HG03457 (cell line): ENCODE data around the gene NGF.

Source experiments
- ATAC-seq: cut with Tn5 transposase; IDR thresholded peaks from one replicate; pipeline ENCODE4 v1.9.1; 2021; ENCODE audit warnings: moderate number of reproducible peaks; ENCODE audit not compliant: unreplicated experiment

The NGF gene

DNA sequence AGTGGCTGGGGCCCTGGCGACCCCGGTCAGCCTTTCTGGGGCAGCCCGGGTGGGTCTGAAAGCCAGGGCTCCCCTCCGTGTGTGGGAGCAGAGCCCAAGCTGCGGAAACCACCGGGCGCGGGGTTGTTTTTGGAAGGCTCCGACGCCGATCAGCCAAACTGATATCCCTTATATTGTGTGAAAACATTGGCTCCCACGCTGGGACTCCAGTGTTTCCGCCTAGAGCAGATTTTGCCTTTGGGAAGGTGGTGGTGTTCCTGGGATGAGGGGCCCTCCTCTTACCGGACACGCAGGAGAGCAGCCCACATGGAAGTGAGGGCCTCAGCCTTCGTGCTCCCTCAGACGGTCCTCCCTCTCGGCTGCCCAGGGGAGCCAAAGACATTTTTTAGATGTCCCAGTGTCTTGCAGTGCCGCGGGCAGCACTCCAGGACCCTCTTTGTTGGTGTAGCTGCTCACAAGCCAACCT, 54.3 kb downstream of the NGF start:
- no peak for ATAC-seq

DNA sequence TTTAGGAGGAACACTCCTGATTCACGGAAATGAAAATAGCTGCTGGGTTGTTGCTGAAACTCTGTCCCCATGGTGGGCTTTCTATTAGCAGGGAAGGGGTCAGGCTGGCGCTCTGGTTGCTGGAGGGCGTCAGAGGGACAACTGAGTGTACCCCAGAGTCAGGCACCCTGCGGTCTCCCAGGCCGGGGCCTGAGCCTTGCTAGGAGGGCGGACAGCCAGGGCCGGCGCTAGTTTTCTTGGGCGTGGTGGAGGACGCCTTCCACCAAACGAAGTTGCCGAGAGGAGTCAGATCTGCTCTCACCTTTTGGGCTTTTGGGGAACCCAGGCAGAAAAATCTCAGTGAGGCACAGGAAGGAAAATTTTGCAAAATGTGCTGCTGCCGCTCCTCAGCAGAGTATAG, 54.8 kb downstream of the NGF start:
- no peak for ATAC-seq

DNA sequence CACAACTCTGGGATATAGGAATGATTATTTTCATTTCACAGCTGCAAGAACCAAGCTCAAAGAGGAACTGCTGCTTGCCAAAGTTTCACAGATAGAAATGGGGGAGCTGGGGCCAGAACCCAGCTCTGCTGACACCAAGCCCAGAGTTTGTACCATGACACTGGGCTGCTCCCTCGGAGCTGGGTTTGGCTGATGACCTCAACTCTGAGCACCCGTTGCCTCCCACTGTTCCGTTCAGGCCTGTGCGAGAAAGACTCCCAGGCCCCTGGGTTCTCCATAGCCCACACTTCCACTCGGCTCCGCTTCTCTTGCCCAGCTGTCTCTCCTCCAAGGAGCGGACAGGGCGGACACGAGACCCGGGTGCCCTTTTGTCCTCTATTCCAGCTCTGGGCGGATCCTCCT, 55.2 kb downstream of the NGF start:
- ATAC-seq = no peak

DNA sequence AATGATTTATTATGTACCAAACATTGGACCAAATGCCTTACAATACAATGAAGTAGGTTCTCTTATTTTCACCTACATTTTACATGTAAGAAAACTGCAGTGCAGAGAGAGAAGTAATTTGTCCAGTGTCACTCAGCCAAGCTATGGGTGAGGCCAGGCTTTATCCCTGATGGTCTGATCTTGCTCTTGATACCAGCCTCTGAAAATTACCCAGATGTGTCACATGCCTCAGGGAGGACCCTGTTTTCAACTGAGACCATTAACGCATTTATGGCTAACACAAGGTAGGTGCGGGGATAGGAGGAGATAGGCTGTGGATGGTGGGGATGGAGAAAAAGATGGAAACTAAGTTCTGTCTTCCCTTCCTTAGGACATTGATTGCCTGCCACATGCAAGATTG, 56.9 kb downstream of the NGF start:
- ATAC-seq = no peak

DNA sequence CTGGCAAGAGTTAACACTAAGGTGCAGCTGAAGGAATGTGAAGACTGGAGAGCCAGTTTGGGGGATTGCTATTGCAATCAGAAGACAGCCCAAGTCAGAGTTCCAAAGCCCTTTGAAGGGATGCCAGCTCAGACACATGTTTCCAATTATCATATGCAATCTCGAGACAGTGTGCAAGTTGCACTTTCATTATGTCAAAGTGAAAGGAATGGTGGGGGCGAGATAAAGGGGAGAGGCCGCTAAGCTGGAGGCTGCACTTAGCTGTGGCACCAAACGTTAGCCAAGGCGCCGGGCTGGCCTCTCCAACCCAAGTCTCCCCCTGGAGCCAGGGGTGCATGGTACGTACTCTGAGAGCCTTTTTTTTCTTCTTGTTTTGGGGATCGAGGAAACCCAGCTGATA, 58.0 kb downstream of the NGF start:
- ATAC-seq = no peak

DNA sequence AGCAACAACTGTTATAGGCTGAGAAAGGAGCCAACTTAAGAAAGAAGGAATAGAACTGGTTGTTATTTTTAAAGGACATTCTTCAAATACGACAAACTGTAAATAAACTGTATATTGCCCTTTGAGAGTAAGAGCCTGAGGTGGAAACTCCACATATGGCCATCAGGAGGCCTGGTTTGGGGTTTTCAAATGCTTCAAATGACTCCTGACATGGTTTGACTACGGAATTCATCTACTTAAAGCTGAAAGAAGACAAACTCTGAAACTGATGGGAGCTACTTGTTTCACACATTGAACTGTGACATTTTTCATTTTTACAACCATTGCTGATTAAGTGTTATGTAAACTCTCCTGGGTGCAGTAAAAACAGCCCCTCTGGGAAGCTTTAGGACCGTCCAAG, 59.8 kb downstream of the NGF start:
- no peak for ATAC-seq

DNA sequence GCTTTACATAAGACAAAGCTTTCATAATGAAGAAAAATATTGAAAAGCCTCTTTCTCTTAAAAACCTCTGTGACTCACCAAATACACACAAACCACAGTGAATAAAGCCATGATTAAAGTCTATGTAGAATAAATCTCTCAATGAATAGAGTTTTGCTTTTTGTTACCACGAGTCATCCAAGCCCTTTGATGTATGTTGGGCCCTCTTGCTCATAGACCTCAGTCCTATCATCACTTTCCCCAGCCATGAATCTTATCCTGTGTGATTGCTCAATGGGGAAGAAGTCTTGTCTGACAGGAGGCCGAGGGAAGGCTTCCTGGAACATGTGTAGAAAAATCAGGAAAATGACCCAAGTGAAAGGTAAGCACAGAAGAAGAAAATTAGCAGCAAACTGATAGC, 60.8 kb downstream of the NGF start:
- no peak for ATAC-seq

DNA sequence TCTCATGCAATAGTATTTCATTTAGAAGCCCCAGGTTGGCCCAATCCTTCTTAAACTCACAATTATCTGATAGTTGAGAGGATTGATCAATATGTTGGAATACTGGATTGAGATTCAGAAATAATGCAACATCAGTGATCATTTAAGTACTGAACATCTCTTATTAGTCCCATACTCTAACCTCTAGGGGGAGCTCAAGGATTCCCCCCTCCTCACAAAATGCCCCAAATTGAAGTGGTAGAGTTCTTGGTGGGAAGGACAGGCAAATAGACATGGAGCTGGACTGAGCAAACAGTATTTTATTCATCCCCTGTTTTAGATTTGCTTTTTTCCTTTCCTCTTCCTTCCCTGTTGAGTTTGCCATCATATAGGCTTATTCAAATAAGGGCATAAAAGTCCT, 62.8 kb downstream of the NGF start:
- ATAC-seq = no peak

DNA sequence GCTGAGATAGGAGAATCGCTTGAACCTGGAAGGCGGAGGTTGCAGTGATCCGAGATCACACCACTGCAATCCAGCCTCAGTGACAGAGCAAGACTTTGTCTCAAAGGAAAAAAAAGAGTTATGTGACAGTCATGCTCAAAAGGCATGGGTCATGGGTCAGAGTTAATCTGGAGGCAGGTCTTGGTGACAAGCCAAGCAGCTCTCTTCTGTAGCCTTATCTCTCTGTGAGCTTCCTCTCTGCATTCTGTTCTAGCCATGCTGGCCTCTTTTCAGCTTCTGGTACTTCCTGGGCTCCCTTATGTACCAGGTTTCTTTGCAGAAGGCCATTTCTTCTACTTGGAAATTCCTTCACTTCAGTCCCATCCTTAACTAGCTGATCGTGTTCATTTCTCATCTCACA, 63.6 kb downstream of the NGF start:
- ATAC-seq = no peak

DNA sequence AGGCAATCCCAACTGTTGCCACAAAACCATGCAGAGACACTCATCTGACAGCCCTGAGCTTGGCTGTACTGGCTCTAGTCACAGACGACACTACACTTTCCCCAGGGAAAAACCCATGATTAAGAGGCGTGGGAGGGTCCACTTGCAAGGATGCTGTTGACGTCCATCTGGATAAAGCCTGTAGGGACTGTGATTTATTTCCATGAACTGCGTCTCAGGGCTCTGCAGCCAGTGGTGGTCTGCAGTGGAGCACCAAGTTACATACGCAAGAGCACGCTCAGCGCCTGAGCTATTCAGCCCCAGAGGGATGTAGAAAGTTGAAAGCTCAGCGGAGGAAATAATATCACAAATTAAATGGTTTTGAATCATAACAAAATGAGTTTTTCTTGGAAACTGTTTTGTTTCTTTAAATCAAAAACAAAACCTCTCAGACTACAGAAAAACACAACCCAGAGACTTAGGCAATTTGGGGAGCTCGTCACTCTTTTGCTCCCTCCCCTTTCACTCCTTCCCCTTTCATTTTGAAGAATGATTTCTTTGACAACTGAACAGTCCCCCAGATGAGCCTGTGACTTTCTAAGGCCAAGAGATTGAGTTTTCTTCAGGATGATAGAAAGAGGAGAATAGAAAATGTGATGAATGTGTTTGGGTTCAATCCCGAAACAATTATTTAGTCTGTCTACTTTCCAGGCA, 71.2 kb downstream of the NGF start:
- ATAC-seq = no peak

DNA sequence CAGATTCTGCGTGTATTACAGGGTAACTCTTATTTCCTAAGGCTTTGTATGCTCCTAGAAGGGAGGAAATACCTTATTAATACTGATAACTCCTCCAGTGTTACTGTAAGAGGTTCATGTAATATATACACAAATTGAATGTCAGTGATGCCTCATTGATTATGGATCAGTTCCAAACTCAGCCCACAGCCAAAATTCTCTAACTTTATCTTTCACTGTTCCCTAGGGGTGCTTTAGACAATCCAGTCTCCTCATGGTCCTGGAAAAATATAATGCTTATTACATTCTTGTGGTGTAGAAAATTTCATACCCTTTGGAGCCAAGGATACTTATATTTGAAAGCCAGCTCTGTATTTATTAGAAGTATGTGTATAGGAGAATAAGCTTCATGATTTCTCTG, 73.0 kb downstream of the NGF start:
- ATAC-seq = no peak

DNA sequence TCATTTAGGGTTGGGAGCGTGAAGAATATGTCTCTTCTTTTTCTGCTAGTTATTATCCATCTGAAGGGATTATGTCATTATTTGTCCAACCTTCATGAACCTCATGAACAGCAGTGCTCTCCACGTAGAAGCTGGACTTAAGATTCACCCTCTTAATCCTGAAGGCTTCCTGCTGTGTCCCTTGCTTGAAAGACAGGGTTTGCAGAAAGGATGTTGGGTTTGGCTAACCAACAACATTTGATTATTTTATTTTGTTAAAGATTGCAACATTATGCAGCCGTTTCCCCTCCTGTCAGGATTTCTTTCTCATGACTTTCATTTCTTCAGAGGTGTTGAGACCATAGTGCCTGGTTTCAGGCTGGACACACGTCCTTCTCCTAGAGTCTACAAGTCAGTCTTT, 75.2 kb downstream of the NGF start:
- ATAC-seq = no peak

DNA sequence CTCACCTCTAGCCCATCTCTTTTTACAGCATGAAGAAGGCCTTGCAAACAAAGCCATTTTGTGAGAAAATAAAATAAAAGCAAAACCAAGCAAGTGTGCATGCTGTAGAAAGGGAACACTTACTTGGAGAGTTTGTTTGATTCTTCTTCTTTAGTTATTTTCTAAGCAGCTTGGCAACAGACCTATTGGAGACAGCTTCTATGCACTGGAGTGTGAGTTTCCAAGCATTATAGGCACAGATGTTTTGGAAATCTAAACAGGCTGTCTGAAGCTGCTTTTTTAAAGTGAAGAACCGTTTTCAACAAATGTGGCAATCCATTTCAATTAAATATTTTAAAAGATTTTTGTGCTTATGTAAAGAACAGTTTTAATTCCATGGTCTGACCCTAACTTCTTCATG, 76.6 kb downstream of the NGF start:
- ATAC-seq = no peak

DNA sequence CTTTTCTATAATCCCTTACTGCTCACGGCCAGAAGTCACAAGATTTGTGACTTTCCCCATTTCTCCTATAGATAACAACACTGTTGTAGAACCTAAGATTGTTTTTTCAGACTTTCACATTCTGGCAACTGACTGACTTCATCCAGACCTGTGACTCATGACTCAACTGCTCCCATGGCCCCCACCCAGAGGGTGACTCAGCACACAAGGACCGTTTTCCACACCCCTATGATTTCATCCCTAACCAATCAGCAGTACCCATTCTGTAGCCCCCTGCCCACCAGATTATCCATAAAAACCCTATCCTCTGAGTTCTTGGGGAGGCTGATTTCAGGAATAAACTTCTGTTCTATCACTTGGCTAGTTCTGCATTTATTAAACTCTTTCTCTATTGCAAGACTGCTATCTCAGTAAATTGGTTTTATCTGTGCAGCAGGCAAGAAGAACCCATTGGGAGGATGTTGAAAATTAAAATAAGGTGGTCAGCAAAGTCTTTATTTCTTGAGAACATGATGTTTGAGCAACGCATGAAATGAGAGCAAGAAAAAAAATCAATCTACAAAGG, 79.7 kb downstream of the NGF start:
- no peak for ATAC-seq

DNA sequence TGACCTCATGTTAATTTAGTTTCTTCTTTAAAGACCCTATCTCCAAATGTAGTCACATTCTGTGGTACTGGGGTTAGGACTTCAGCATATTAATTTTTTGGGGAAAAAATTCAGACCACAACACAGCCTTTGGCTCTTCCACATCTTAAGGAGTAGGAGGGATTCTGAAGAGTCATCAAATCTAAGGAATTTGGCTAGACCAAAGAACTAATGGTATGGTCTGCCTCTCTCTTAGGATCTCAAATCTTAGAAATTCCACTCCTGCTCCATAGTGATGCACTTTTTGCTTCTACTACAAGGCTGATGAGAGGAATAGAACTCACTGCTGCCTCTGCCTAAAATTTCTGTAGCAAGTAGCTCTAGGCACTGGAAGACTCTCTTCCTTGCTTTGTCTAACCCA, 80.5 kb downstream of the NGF start:
- no peak for ATAC-seq

DNA sequence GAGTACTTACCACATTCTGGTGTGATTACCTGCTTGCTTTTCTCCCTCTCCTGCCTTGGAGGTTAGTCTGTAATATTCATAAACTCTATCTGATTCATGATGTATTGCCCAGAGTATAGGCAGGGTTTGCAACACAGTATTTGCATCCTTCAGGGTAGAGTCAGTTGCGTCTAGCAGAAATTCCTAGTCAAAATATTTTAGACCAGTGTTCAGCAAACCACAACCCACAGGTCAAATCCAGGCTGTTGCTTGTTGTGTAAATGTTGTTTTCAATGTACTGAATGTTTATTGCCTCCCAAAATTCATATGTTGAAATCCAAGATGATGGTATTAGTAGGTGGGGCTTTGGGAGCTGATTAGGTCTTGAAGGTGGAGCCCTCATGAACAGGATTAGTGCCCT, 82.9 kb downstream of the NGF start:
- no peak for ATAC-seq

DNA sequence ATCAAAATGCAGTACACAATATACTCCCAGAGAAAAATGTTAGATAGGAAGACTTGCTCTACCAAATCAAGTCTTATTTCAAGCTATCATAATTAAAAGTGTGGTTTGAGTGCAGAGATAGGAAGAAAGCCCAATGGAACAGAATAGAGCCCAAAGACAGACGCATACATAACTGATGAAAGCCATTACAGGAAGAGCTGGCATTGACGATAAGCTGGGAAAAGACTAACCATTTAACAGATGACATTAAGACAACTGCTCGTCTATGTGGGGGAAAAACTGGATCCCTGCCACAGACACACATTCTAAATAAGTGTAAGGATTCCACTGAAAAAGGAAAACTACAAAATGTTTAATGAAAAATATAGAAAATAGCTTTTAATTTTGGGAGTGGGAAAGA, 85.5 kb downstream of the NGF start:
- no peak for ATAC-seq

DNA sequence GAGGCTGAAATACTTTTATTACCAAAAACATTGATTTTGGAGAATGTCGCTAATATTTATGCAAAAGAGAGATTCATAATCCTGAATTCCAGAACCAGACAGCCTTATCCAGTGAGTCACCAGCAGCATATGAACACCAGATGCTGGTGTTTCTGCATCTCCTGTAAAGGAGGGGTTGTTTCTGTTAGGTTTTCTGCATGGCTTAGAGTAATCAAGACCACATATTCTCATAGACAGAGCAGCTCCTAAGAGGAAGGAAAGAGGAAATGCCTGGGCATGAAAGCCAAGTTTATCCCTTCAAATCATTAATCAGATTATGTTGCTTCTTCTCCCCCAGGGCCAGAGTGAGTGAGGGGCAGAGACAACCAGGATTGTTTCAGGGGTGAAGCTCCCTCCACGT, 86.2 kb downstream of the NGF start:
- ATAC-seq = no peak

DNA sequence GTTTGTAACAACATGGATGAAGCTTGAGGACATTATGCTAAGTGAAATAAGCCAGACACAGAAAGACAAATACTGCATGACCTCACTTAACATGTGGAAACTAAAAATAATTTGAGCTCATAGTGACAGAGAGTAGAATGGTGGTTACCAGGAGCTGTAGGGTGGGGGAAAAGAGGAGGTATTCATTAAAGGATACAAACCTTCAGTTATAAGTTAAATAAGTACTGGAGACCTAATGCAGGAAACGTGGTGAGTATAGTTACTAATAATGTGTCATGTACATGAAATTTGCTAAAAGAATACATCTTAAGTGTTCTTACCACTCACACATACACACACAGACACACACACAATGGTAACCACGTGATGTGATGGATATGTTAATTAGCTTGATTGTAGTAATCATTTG, 86.7 kb downstream of the NGF start:
- no peak for ATAC-seq

DNA sequence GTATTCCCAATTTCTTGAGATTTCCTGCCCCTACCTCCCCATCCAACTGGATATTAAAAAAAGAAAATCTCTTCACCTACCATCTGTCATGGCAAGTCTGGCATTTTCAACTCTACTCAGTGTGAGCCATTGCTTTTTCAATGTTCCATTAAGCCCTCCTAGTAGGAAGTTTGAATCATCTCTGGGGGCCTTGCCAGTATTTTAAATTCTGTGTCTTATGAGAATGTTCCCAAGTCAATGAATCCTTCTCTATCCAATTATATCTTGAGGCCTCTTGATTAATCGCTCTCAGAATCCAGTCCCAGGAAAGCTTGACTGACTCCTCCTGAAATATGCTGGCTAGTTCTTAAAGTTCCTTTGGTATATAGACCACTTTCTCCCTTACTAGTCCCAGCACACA, 91.5 kb downstream of the NGF start:
- ATAC-seq = no peak

DNA sequence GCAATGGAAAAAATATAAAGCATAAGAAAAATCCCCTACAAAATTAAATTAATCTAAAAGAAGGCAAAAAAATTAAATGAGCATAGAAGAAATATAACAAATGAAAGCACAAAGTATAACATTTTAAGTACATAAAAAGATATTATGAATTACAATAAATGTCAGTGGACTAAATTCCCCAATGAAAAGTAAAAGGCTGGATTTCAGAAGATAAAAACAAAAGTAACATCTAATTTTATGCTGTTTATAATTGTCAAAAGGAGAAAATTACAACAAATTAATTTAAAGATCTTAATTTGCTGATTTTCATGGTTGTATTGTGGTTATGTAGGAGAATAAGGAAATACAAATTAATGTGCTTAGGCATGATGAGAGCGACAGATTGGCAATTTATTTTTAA, 92.8 kb downstream of the NGF start:
- ATAC-seq = no peak

DNA sequence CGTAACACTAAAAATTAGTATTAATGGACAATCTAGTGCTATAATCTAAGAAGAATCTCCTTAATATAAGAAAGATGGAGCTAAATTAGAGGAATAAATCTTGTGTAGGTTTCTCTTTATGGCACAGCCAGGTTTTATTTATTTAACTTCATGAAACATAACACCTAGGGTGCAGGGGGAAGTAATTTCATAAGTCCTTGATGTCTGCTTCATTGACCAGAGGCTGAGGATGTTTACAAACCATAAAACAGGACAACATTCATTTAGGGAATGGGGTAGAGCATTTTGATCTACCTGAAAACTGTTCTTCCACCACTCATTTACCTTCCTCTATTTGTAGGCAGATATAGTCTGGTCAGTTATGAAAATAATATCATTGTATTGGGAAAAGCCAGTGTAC, 95.5 kb downstream of the NGF start:
- no peak for ATAC-seq

DNA sequence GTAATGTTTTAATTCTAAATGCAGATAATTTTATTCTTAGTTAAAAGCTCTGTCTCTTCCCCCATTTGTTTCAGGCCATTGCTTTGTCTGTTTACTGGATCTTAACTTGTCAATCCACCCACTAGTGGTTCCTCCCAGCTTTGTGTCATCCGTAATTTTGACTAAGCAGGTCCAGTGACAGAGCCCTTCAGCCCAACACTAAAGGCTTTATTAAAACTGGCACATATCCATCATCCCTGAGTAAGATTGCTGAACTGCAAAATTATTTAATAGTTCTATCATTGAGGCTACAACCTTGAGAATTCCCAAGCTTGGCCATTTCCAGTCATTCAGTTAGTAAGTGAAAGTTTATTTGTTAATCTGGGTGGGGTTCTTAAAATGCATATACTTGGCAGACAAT, 96.7 kb downstream of the NGF start:
- no peak for ATAC-seq
